ENCODE results near the gene INPP5A. TPM values are rescaled to one million over a fixed set of nuclear protein-coding genes. Genes with fewer than 3 reads are reported as not detected.

Gene INPP5A
- total RNA-seq, 4 donors from 2014 or later, result 34.8 to 80.8 (median 52.8) TPM

- WGBS, 2 donors (ENCODE audit: low coverage in 1 of 2), result 88 to 100% methylated on average over 1 to 14 of the region's 14 CpGs
These were observed 4.6 kb upstream of the INPP5A start for GRCh38 chr10:132532749-132533560.

GRCh38 chr10:132533571-132534260 is 3.9 kb upstream of the INPP5A start:
- Histone ChIP-seq H3K27ac (no peak overlapping the region), H3K4me3 (no peak overlapping the region), H3K27me3 (peaks cover 8% of the 10 kb centered on the region), H3K36me3 (no peaks in the 10 kb centered on the region), H3K4me1 (peaks cover under 1 to 21% (median 20%) of the 10 kb centered on the region in 4 donors), H3K9me3 (peaks cover 0 to 3% of the 10 kb centered on the region in 2 donors)
- intact Hi-C loops (cut with DNase I; ENCODE audit: low total_unique reads) (no loop called here), in situ Hi-C loops (cut with MboI; ENCODE audit: low pct_ligation_motif_present in 1 of 4, low pct_unique_long_range_greater_than_20kb in 1 of 4, low sequenced_read_pairs in 3 of 4) (loop anchor here in 3 of 4 donors (10.0 to 25.0 kb wide), 4 partner anchors 79 to 146 kb away; partner anchors contain the start of gene PWWP2B (in 2 of the 3))
- no peak for DNase-seq
- WGBS, 2 donors (ENCODE audit: low coverage in 1 of 2), result 74 to 89% methylated on average over 3 to 12 of the region's 12 CpGs
- TF ChIP-seq EP300 (IDR thresholded peaks at IDR 0.05; ENCODE audit: low read depth) (no peak), POLR2AphosphoS5 (IDR thresholded peaks at IDR 0.05) (no peak), CTCF (IDR thresholded peaks at IDR 0.05) (no peak), POLR2A (IDR thresholded peaks at IDR 0.05) (no peak)

More at GRCh38 chr10:132532749-132533560, 4.6 kb upstream of the INPP5A start:
- Histone ChIP-seq H3K36me3 (no peaks in the 10 kb centered on the region), H3K27ac (no peak overlapping the region), H3K27me3 (peaks cover 12% of the 10 kb centered on the region), H3K4me1 (peaks cover 0 to 15% (median 13%) of the 10 kb centered on the region in 4 donors), H3K4me3 (no peak overlapping the region), H3K9me3 (peaks cover 0 to 3% of the 10 kb centered on the region in 2 donors)
- TF ChIP-seq CTCF (IDR thresholded peaks at IDR 0.05) (no peak), POLR2A (IDR thresholded peaks at IDR 0.05) (no peak), EP300 (IDR thresholded peaks at IDR 0.05; ENCODE audit: low read depth) (no peak), POLR2AphosphoS5 (IDR thresholded peaks at IDR 0.05) (no peak)
- intact Hi-C loops (cut with DNase I; ENCODE audit: low total_unique reads), result no loop called here
- no peak for DNase-seq
- in situ Hi-C loops (cut with MboI; ENCODE audit: low pct_ligation_motif_present in 1 of 4, low pct_unique_long_range_greater_than_20kb in 1 of 4, low sequenced_read_pairs in 3 of 4), result loop anchor here in 3 of 4 donors (10.0 to 25.0 kb wide), 4 partner anchors 78 to 146 kb away; partner anchors contain the start of gene PWWP2B (in 2 of the 3)

GRCh38 chr10:132534391-132535064 is 3.1 kb upstream of the INPP5A start:
- in situ Hi-C loops (cut with MboI; ENCODE audit: low pct_ligation_motif_present in 1 of 4, low pct_unique_long_range_greater_than_20kb in 1 of 4, low sequenced_read_pairs in 3 of 4) (loop anchor here in 3 of 4 donors (10.0 to 25.0 kb wide), 4 partner anchors 80 to 147 kb away; partner anchors contain the start of gene PWWP2B (in 2 of the 3)), intact Hi-C loops (cut with DNase I; ENCODE audit: low total_unique reads) (loop anchor here (5.0 kb wide), 2 partner anchors 67 to 98 kb away; no protein-coding TSS in a partner anchor)
- H3K4me3 ChIP-seq, result no peak overlapping the region
- peaks cover 3 to 29% (median 28%) of the 10 kb centered on the region in 4 donors for H3K4me1 ChIP-seq
- TF ChIP-seq POLR2A (IDR thresholded peaks at IDR 0.05) (no peak), CTCF (IDR thresholded peaks at IDR 0.05) (no peak), EP300 (IDR thresholded peaks at IDR 0.05; ENCODE audit: low read depth) (no peak), POLR2AphosphoS5 (IDR thresholded peaks at IDR 0.05) (no peak)
- 48 to 70% methylated on average over 2 to 8 of the region's 8 CpGs for WGBS, 2 donors (ENCODE audit: low coverage in 1 of 2)
- peaks cover 0 to 3% of the 10 kb centered on the region in 2 donors for H3K9me3 ChIP-seq
- H3K27me3 ChIP-seq, result peaks cover under 1% of the 10 kb centered on the region
- no peak for DNase-seq
- no peaks in the 10 kb centered on the region for H3K36me3 ChIP-seq
- no peak overlapping the region for H3K27ac ChIP-seq

Data from transverse colon (tissue), 4 donors.